Caco-2 (cell line): ENCODE measurements around the gene FKBP1B. TPM values are rescaled to one million over a fixed set of nuclear protein-coding genes. Genes with fewer than 3 reads are reported as not detected.
A peak's percentile ranks its signal among the peaks of the same experiment; 100 is the strongest.

Source experiments
- BruUV-seq: library from RNA; stranded (reverse); fragments of 400-500 nt; replicated peaks from 2 replicates; lab custom pipeline; 2021; lab: Mats Ljungman, UMichigan
- CTCF ChIA-PET: fragments of 300-600 bp; sonication (Branson Sonifier 250); formaldehyde crosslinking; loops from one replicate; lab custom pipeline; 2022; ENCODE audit warnings: antibody characterized with exemption; lab: Charles Lee
- POLR2A ChIA-PET: fragments of 300-600 bp; sonication (Branson Sonifier 250); formaldehyde crosslinking; loops from one replicate; lab custom pipeline; 2022; ENCODE audit warnings: antibody characterized with exemption; lab: Charles Lee
- DNase-seq, 2 experiments: peaks; one replicate each; pipeline versions ENCODE4 v3.0.0 to v3.0.0-alpha.2; 2020 to 2022
- H3K27me3 ChIP-seq: replicated peaks from 2 replicates; pipeline ENCODE4 v1.6.0; 2011; ENCODE audit warnings: low read length; ENCODE audit not compliant: control insufficient read depth, insufficient read depth
- H3K36me3 ChIP-seq: 2 replicates; pipeline ENCODE4 v1.5.1; 2011; ENCODE audit warnings: low read length; ENCODE audit not compliant: control insufficient read depth, insufficient read depth
- H3K4me1 ChIP-seq: fragments of 250-450 bp; sonication (Bioruptor Pico); 2 replicates; pipeline ENCODE4 v1.5.1; 2020; ENCODE audit warnings: mild to moderate bottlenecking
- H3K4me3 ChIP-seq: 2 replicates; pipeline ENCODE4 v1.5.1; 2011; ENCODE audit warnings: low read depth, mild to moderate bottlenecking, control low read depth, low read length
- H3K9me3 ChIP-seq: fragments of 250-450 bp; sonication (Bioruptor Pico); 2 replicates; pipeline ENCODE4 v1.5.1; 2020; ENCODE audit warnings: mild to moderate bottlenecking, moderate library complexity
- H3K27ac Mint-ChIP-seq: one replicate; pipeline ENCODE4 v1.8.0; 2022; ENCODE audit warnings: mixed read lengths; ENCODE audit not compliant: unreplicated experiment
- H3K27me3 Mint-ChIP-seq: one replicate; pipeline ENCODE4 v1.8.0; 2022; ENCODE audit warnings: mixed read lengths; ENCODE audit not compliant: insufficient read depth, unreplicated experiment
- H3K36me3 Mint-ChIP-seq: one replicate; pipeline ENCODE4 v1.8.0; 2022; ENCODE audit warnings: mild to moderate bottlenecking, mixed read lengths; ENCODE audit not compliant: insufficient read depth, unreplicated experiment
- H3K4me1 Mint-ChIP-seq: one replicate; pipeline ENCODE4 v1.8.0; 2022; ENCODE audit warnings: low read depth, mixed read lengths; ENCODE audit not compliant: unreplicated experiment
- H3K4me3 Mint-ChIP-seq: one replicate; pipeline ENCODE4 v1.8.0; 2022; ENCODE audit warnings: mild to moderate bottlenecking, moderate library complexity, mixed read lengths; ENCODE audit not compliant: unreplicated experiment
- H3K9me3 Mint-ChIP-seq: one replicate; pipeline ENCODE4 v1.8.0; 2022; ENCODE audit warnings: mixed read lengths; ENCODE audit not compliant: unreplicated experiment
- intact Hi-C: fragments of 100-400 bp; cut with micrococcal nuclease; formaldehyde crosslinking; loops from one replicate; pipeline ENCODE4 v1.10.0; 2022; ENCODE audit not compliant: unreplicated experiment
- total RNA-seq: library from RNA; stranded (reverse); gene quantifications from 2 replicates; pipeline ENCODE4 v1.2.3, GENCODE V29; 2022
- TF ChIP-seq, protein P1 (sequence below), 2 experiments: fragments of 200-600 bp in 1 of 2; IDR thresholded peaks; 1 replicate in 1 of 2; 2 replicates in 1 of 2; pipeline versions ENCODE4 v1.5.1 to v1.8.0; 2011 to 2022; ENCODE audit warnings: antibody characterized with exemption in 1 of 2, control low read depth in 1 of 2, inconsistent platforms in 1 of 2, low read depth in 1 of 2, low read length in 1 of 2, mild to moderate bottlenecking in 1 of 2, moderate library complexity in 1 of 2; ENCODE audit not compliant: insufficient read depth in 1 of 2, severe bottlenecking in 1 of 2, unreplicated experiment in 1 of 2

Gene FKBP1B
- total RNA-seq, 1 experiment from 2014 or later, result 3.2 TPM

DNA sequence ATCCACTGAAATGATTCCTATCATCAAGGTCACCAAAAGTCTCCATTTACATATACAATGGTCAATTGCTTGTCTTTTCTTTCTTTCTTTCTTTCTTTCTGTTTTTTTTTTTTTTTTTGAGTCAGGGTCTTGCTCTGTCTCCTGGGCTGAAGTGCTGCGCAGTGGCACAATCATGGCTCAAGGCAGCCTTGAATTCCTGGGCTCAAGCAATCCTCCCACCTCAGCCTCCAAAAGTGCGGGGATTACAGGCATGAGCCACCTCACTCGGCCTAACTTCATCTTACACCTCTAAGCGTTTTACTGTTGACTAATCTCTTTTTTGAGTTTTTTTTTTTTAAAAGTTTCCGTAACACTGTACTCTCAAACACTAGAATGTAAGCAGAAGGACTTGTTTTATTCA, 25.7 kb downstream of the FKBP1B start:
- intact Hi-C loops, result no loop called here
- CTCF ChIA-PET, result interaction anchor here (2.2 kb wide), 1 partner anchor 9 kb away, joined by 17 read pairs; the partner anchor contains the start of gene TP53I3

GRCh38 chr2:24075915-24076848, 26.6 kb downstream of the FKBP1B start, which contains the start of gene SF3B6:
TSS of gene SF3B6 (minus strand) at chr2:24076326. CDS start at chr2:24076229, 97 bp downstream.
- Mint-ChIP-seq H3K4me1 (peaks cover 22% of the 10 kb centered on the region), H3K27me3 (no peaks in the 10 kb centered on the region), H3K27ac (peak within 1 kb of the TSS; percentile 96), H3K4me3 (peak within 1 kb of the TSS; percentile 99), H3K36me3 (peaks cover 63% of the 10 kb centered on the region), H3K9me3 (no peaks in the 10 kb centered on the region)
- H3K4me1 ChIP-seq, result peaks cover 17% of the 10 kb centered on the region
- TF ChIP-seq, protein P1, sequence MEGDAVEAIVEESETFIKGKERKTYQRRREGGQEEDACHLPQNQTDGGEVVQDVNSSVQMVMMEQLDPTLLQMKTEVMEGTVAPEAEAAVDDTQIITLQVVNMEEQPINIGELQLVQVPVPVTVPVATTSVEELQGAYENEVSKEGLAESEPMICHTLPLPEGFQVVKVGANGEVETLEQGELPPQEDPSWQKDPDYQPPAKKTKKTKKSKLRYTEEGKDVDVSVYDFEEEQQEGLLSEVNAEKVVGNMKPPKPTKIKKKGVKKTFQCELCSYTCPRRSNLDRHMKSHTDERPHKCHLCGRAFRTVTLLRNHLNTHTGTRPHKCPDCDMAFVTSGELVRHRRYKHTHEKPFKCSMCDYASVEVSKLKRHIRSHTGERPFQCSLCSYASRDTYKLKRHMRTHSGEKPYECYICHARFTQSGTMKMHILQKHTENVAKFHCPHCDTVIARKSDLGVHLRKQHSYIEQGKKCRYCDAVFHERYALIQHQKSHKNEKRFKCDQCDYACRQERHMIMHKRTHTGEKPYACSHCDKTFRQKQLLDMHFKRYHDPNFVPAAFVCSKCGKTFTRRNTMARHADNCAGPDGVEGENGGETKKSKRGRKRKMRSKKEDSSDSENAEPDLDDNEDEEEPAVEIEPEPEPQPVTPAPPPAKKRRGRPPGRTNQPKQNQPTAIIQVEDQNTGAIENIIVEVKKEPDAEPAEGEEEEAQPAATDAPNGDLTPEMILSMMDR (IDR thresholded peaks at IDR 0.05; ENCODE audit: insufficient read depth in 1 of 2, low read depth in 1 of 2, low read length in 1 of 2, severe bottlenecking in 1 of 2, unreplicated experiment in 1 of 2), result no peak
- no peaks in the 10 kb centered on the region for H3K9me3 ChIP-seq
- intact Hi-C loops, result loop anchor here (1.0 to 2.0 kb wide), 7 partner anchors 8 to 149 kb away; partner anchors contain the start of genes ATAD2B, FAM228B, PFN4 and TP53I3
- no peaks in the 10 kb centered on the region for H3K27me3 ChIP-seq
- H3K36me3 ChIP-seq, result peaks cover 2% of the 10 kb centered on the region
- DNase-seq, result peak; percentile 100
- POLR2A ChIA-PET, result interaction anchor here (0.6 to 2.3 kb wide), 10 partner anchors 9 to 907 kb away, joined by 3 to 47 read pairs (median 6); partner anchors contain the start of genes ATAD2B, FAM228B, PFN4 and TP53I3
- H3K4me3 ChIP-seq, result peak within 1 kb of the TSS; percentile 72
- CTCF ChIA-PET, result interaction anchor here (0.5 to 2.2 kb wide), 14 partner anchors 8 to 717 kb away, joined by 3 to 30 read pairs (median 4); partner anchors contain the start of genes ATAD2B, CENPO, FAM228B and FKBP1B
- BruUV-seq, result TSS peak; percentile 57

More for the DNA sequence above, 25.7 kb downstream of the FKBP1B start:
- no peak for DNase-seq
- H3K4me3 ChIP-seq, result peak overlapping the region; percentile 71
- peaks cover 17% of the 10 kb centered on the region for H3K4me1 ChIP-seq
- Mint-ChIP-seq H3K36me3 (peaks cover 63% of the 10 kb centered on the region), H3K4me3 (peak overlapping the region; percentile 99), H3K27ac (peak overlapping the region; percentile 96), H3K9me3 (no peaks in the 10 kb centered on the region), H3K27me3 (no peaks in the 10 kb centered on the region), H3K4me1 (peaks cover 22% of the 10 kb centered on the region)
- TF ChIP-seq, protein P1 (IDR thresholded peaks at IDR 0.05; ENCODE audit: insufficient read depth in 1 of 2, low read depth in 1 of 2, low read length in 1 of 2, severe bottlenecking in 1 of 2, unreplicated experiment in 1 of 2), result no peak
- peaks cover 2% of the 10 kb centered on the region for H3K36me3 ChIP-seq
- BruUV-seq, result no TSS peak
- H3K27me3 ChIP-seq, result no peaks in the 10 kb centered on the region
- H3K9me3 ChIP-seq, result no peaks in the 10 kb centered on the region
- POLR2A ChIA-PET, result no interaction called here
